OCI-LY1 (cell line): ENCODE measurements around the gene PSMA7.

ENCODE experiments used
- H2AFZ ChIP-seq: fragments of 200-600 bp; sonication (generic), shearing (Covaris generic); 2 replicates; pipeline ENCODE4 v1.6.0; 2014; ENCODE audit warnings: antibody characterized with exemption, mild to moderate bottlenecking, low read length
- H3F3A ChIP-seq: fragments of 200-600 bp; sonication (generic), shearing (Covaris generic); 2 replicates; pipeline ENCODE4 v1.6.0; 2014; ENCODE audit warnings: mild to moderate bottlenecking, antibody characterized with exemption, low read length, moderate library complexity; ENCODE audit not compliant: insufficient read depth
- H3K27ac ChIP-seq: fragments of 200-600 bp; sonication (generic); 2 replicates; pipeline ENCODE4 v1.5.1; 2014; ENCODE audit warnings: low read length, mixed run types, mild to moderate bottlenecking, low read depth; ENCODE audit not compliant: poor library complexity, severe bottlenecking
- H3K27me3 ChIP-seq: fragments of 200-600 bp; sonication (generic); 2 replicates; pipeline ENCODE4 v1.6.0; 2014; ENCODE audit warnings: antibody characterized with exemption, mild to moderate bottlenecking, low read length, moderate library complexity; ENCODE audit not compliant: insufficient read depth
- H3K36me3 ChIP-seq: fragments of 200-600 bp; sonication (generic); 2 replicates; pipeline ENCODE4 v1.6.1; 2014; ENCODE audit warnings: mild to moderate bottlenecking, antibody characterized with exemption, low read length, moderate library complexity, mixed read lengths; ENCODE audit not compliant: insufficient read depth
- H3K4me1 ChIP-seq: fragments of 200-600 bp; sonication (generic); 2 replicates; pipeline ENCODE4 v1.5.1; 2014; ENCODE audit warnings: mild to moderate bottlenecking, low read length, moderate library complexity; ENCODE audit not compliant: insufficient read depth, severe bottlenecking
- H3K4me2 ChIP-seq: fragments of 200-600 bp; sonication (generic), shearing (Covaris generic); 2 replicates; pipeline ENCODE4 v1.6.1; 2014; ENCODE audit warnings: low read length
- H3K4me3 ChIP-seq: fragments of 200-600 bp; sonication (generic); 2 replicates; pipeline ENCODE4 v1.5.1; 2014; ENCODE audit warnings: low read length, low read depth, mild to moderate bottlenecking, mixed read lengths; ENCODE audit not compliant: poor library complexity, severe bottlenecking
- H3K79me2 ChIP-seq: fragments of 200-600 bp; shearing (Covaris generic); 2 replicates; pipeline ENCODE4 v1.6.1; 2016; ENCODE audit warnings: mixed run types, low read length, mixed read lengths; ENCODE audit not compliant: insufficient read depth
- H3K9ac ChIP-seq: fragments of 200-600 bp; sonication (generic), shearing (Covaris generic); 2 replicates; pipeline ENCODE4 v1.6.1; 2014; ENCODE audit warnings: mild to moderate bottlenecking, low read length, mixed read lengths
- H3K9me2 ChIP-seq: fragments of 200-600 bp; sonication (generic), shearing (Covaris generic); 2 replicates; pipeline ENCODE4 v1.6.1; 2014; ENCODE audit warnings: low read depth, mild to moderate bottlenecking, low read length, mixed read lengths
- H3K9me3 ChIP-seq: fragments of 200-600 bp; shearing (Covaris generic); 2 replicates; pipeline ENCODE4 v1.6.1; 2014; ENCODE audit warnings: low read length, mixed read lengths
- H4K20me1 ChIP-seq: fragments of 200-600 bp; sonication (generic), shearing (Covaris generic); 2 replicates; pipeline ENCODE4 v1.6.0; 2016; ENCODE audit warnings: mild to moderate bottlenecking, low read length; ENCODE audit not compliant: insufficient read depth
- EZH2 ChIP-seq: fragments of 200-600 bp; sonication (generic), shearing (Covaris generic); IDR thresholded peaks from 2 replicates; pipeline ENCODE4 v1.8.0; 2017; ENCODE audit warnings: borderline replicate concordance, mixed run types, mild to moderate bottlenecking, antibody characterized with exemption, low read length, moderate library complexity, mixed read lengths
- TF ChIP-seq, protein P1 (sequence below): fragments of 200-600 bp; sonication (generic), shearing (Covaris generic); IDR thresholded peaks from 2 replicates; pipeline ENCODE4 v1.5.1; 2017; ENCODE audit warnings: mild to moderate bottlenecking, antibody characterized with exemption, low read length, moderate library complexity, mixed read lengths

PSMA7 gene

DNA sequence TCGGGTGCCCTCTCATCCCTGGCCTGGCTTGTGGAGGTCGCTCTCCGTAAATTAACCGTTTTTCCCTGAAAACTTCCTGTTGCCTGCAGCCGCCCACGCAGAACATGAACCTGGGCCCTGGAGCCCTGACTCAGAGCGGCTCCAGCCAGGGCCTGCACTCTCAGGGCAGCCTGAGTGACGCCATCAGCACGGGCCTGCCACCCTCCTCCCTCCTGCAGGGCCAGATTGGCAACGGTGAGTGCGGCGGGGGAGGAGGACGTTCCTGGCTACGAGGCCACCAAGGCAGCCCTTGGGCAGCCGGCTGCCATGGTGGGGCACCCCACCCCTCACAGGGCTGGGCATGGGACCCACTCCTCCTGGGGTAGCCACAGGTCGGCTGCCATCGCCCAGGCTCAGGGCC, 18.2 kb upstream of the PSMA7 start:
- no peak overlapping the region for H3K4me2 ChIP-seq
- no peak overlapping the region for H3K4me3 ChIP-seq
- no peak overlapping the region for H2AFZ ChIP-seq
- no peaks in the 10 kb centered on the region for H3K9me3 ChIP-seq
- no peak overlapping the region for H3K9ac ChIP-seq
- no peaks in the 10 kb centered on the region for H3K79me2 ChIP-seq
- TF ChIP-seq EZH2: no peak
- TF ChIP-seq, protein P1, sequence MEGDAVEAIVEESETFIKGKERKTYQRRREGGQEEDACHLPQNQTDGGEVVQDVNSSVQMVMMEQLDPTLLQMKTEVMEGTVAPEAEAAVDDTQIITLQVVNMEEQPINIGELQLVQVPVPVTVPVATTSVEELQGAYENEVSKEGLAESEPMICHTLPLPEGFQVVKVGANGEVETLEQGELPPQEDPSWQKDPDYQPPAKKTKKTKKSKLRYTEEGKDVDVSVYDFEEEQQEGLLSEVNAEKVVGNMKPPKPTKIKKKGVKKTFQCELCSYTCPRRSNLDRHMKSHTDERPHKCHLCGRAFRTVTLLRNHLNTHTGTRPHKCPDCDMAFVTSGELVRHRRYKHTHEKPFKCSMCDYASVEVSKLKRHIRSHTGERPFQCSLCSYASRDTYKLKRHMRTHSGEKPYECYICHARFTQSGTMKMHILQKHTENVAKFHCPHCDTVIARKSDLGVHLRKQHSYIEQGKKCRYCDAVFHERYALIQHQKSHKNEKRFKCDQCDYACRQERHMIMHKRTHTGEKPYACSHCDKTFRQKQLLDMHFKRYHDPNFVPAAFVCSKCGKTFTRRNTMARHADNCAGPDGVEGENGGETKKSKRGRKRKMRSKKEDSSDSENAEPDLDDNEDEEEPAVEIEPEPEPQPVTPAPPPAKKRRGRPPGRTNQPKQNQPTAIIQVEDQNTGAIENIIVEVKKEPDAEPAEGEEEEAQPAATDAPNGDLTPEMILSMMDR: no peak
- H3K27me3 ChIP-seq: no peaks in the 10 kb centered on the region
- H3F3A ChIP-seq: no peaks in the 10 kb centered on the region
- peaks cover 3% of the 10 kb centered on the region; the same call in 1 of the 2 replicates for H3K36me3 ChIP-seq
- H3K27ac ChIP-seq: no peak overlapping the region
- no peaks in the 10 kb centered on the region for H4K20me1 ChIP-seq
- H3K9me2 ChIP-seq: no peaks in the 10 kb centered on the region
- peaks cover 3% of the 10 kb centered on the region for H3K4me1 ChIP-seq

DNA sequence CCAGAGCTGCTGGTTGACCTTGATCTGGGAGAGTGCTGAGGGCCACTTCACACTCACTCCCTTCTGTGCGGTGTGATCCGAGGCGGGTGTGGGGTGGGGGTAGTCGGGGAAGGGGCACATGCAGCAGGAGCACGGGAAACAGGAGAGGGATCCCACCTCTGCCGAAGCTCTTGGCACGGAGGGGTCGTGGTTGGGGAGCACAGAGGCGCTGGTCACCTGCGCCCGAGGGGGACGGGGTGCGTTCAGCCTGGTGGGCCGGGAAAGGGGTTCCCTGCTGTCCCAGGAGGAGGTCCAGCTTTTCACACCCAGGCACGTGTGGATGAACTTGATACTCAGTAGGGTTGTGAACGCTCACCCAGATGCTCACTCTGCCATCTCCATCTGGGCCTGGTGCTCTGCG, 17.7 kb upstream of the PSMA7 start:
- Histone ChIP-seq H3K79me2 (no peaks in the 10 kb centered on the region), H3K4me2 (no peak overlapping the region), H3K9me3 (no peaks in the 10 kb centered on the region), H3K36me3 (peaks cover 3% of the 10 kb centered on the region; the same call in 1 of the 2 replicates), H4K20me1 (no peaks in the 10 kb centered on the region), H3K9me2 (no peaks in the 10 kb centered on the region), H3K9ac (no peak overlapping the region), H3K27ac (no peak overlapping the region), H2AFZ (no peak overlapping the region), H3K4me1 (peaks cover 3% of the 10 kb centered on the region), H3K27me3 (no peaks in the 10 kb centered on the region), H3F3A (no peaks in the 10 kb centered on the region), H3K4me3 (no peak overlapping the region)
- TF ChIP-seq EZH2: no peak
- TF ChIP-seq, protein P1: no peak

DNA sequence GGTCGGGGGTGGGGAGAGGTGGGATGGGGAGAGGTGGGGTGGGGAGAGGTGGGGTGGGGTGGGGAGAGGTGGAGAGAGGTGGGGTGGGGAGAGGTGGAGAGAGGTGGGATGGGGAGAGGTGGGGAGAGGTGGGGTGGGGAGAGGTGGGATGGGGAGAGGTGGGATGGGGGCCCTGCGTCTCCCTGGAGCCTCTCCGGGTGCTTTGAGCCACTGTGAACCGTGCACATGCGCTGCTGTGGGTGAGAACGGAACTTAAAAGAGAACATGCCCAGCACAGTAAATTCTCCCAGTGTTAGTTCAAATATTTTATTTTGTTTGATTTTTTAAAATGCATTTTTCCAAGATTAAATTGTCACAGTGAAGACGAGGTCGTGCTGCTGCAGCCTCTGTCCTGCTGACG, 17.1 kb upstream of the PSMA7 start:
- no peak overlapping the region for H3K4me3 ChIP-seq
- H3K27ac ChIP-seq: no peak overlapping the region
- no peak overlapping the region for H3K9ac ChIP-seq
- no peaks in the 10 kb centered on the region for H3F3A ChIP-seq
- no peaks in the 10 kb centered on the region for H4K20me1 ChIP-seq
- no peak for TF ChIP-seq EZH2
- TF ChIP-seq, protein P1: no peak
- H3K4me1 ChIP-seq: peaks cover 3% of the 10 kb centered on the region
- peaks cover 3% of the 10 kb centered on the region; the same call in 1 of the 2 replicates for H3K36me3 ChIP-seq
- no peaks in the 10 kb centered on the region for H3K27me3 ChIP-seq
- no peaks in the 10 kb centered on the region for H3K9me2 ChIP-seq
- no peak overlapping the region for H2AFZ ChIP-seq
- H3K4me2 ChIP-seq: no peak overlapping the region
- H3K9me3 ChIP-seq: no peaks in the 10 kb centered on the region
- no peaks in the 10 kb centered on the region for H3K79me2 ChIP-seq
